Fibroblast of upper back skin (primary cell): ENCODE results near the gene USP17L11.
"Not testable (repeated sequence)": the region's sequence is repeated elsewhere in the genome, so short reads cannot be mapped to it uniquely, and the experiment has no call there.

ENCODE experiments used
- DNase-seq: peaks from one replicate; pipeline ENCODE4 v3.0.0-alpha.2; 2013

The USP17L11 gene

GRCh38 chr4:9215105-9215504 lies at the start of gene USP17L11:
Gene USP17L11, plus strand, starts transcription at chr4:9215405. Its CDS starts 0 bp downstream, at chr4:9215405.
- not testable (repeated sequence) for DNase-seq

GRCh38 chr4:9165990-9166389 lies 49.2 kb upstream of the USP17L11 start:
- DNase-seq = not testable (repeated sequence)

- DNase-seq = not testable (repeated sequence)
These were observed 45.3 kb upstream of the USP17L11 start, which contains the start of gene FAM90A26 for GRCh38 chr4:9169791-9170459. Gene FAM90A26, plus strand, starts transcription at chr4:9170409. Its CDS starts 2,764 bp downstream, at chr4:9173173.

- DNase-seq = not testable (repeated sequence)
These were observed 4.8 kb upstream of the USP17L11 start, which contains the start of gene USP17L10 for GRCh38 chr4:9210357-9210756. Gene USP17L10, plus strand, starts transcription at chr4:9210657. Its CDS starts 0 bp downstream, at chr4:9210657.

- DNase-seq = not testable (repeated sequence)
These were observed 504 bp upstream of the USP17L11 start for GRCh38 chr4:9214701-9215100.

GRCh38 chr4:9219852-9220251 lies 4.6 kb downstream of the USP17L11 start, which contains the start of gene USP17L12:
Gene USP17L12, plus strand, starts transcription at chr4:9220152. Its CDS starts 0 bp downstream, at chr4:9220152.
- DNase-seq = not testable (repeated sequence)

- not testable (repeated sequence) for DNase-seq
These were observed 9.4 kb downstream of the USP17L11 start, which contains the start of gene USP17L13 for GRCh38 chr4:9224596-9224995. Gene USP17L13, plus strand, starts transcription at chr4:9224896. Its CDS starts 0 bp downstream, at chr4:9224896.

- not testable (repeated sequence) for DNase-seq
These were observed 15.0 kb downstream of the USP17L11 start for GRCh38 chr4:9230249-9230648.

- not testable (repeated sequence) for DNase-seq
These were observed 18.9 kb downstream of the USP17L11 start, which contains the start of gene USP17L15 for GRCh38 chr4:9234085-9234484. Gene USP17L15, plus strand, starts transcription at chr4:9234385. Its CDS starts 0 bp downstream, at chr4:9234385.

- DNase-seq = not testable (repeated sequence)
These were observed 23.3 kb downstream of the USP17L11 start for GRCh38 chr4:9238461-9238860.

GRCh38 chr4:9243579-9243978 lies 28.4 kb downstream of the USP17L11 start, which contains the start of gene USP17L17:
Gene USP17L17, plus strand, starts transcription at chr4:9243879. Its CDS starts 0 bp downstream, at chr4:9243879.
- DNase-seq = not testable (repeated sequence)

GRCh38 chr4:9247953-9248680 lies 32.9 kb downstream of the USP17L11 start, which contains the start of gene USP17L18:
Gene USP17L18, plus strand, starts transcription at chr4:9248630. Its CDS starts 0 bp downstream, at chr4:9248630.
- DNase-seq = not testable (repeated sequence)

GRCh38 chr4:9253078-9253477 lies 37.9 kb downstream of the USP17L11 start, which contains the start of gene USP17L19:
Gene USP17L19, plus strand, starts transcription at chr4:9253378. Its CDS starts 0 bp downstream, at chr4:9253378.
- not testable (repeated sequence) for DNase-seq

GRCh38 chr4:9257824-9258223 lies 42.6 kb downstream of the USP17L11 start, which contains the start of gene USP17L20:
Gene USP17L20, plus strand, starts transcription at chr4:9258124. Its CDS starts 0 bp downstream, at chr4:9258124.
- DNase-seq = not testable (repeated sequence)

GRCh38 chr4:9262572-9262971 lies 47.4 kb downstream of the USP17L11 start, which contains the start of gene USP17L21:
Gene USP17L21, plus strand, starts transcription at chr4:9262872. Its CDS starts 0 bp downstream, at chr4:9262872.
- DNase-seq = not testable (repeated sequence)
